HL-60/S4 (cell line): ENCODE measurements around the gene CMTR1.
"Not testable (repeated sequence)": the region's sequence is repeated elsewhere in the genome, so short reads cannot be mapped to it uniquely, and the experiment has no call there.

Experiments
- in situ Hi-C: fragments of 300-500 bp; cut with MboI; formaldehyde crosslinking; loops from 2 replicates; pipeline ENCODE4 v1.14.3; 2022; ENCODE audit warnings: low sequenced_read_pairs

Gene CMTR1

DNA sequence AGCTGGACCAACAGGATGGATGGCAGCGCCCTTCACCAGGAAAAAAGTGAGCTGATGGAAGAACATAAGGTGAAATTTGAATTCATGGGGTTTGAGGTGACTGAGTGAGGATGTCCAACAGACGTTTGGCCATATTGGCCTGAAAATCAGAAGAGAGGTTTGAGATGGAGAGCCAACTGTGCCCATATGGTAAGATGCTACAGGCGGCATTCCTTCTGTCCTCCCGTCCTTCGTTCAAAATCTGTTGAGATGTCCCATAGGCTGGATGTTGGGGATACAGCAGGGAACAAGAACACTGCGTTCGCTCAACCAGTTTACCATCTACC, 468 bp upstream of the CMTR1 start:
- in situ Hi-C loops = no loop called here

DNA sequence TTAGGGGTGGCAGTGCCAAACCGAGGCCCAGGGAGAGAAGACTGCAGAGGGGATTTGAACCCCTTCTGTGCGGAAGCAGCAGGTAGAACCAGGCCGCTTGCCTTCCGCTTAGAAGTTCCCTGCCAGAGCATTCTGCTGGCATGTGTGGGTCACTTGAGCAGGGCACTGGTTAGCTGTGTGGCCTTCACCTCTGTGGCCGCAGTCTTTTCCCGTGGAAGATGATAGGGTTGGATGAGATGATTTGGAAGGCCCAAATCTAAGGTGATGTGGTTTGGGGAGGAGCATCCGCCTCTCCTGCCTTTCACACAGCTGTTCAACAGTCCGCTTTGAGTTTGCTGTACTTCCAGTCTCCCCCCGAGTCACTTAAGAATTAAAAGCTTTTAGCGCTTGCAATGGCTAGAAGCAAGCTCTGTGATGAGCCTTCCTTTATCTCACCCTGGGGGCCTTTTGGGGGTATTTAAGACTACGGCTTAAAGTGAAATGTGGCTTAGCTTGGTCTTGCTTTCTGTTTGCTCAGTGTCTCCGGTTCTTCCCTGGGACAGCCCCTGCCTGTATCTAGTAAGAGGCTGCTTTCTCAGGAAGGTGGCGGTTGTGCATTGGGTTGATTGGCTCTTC, 743 bp downstream of the CMTR1 start:
- in situ Hi-C loops = no loop called here

DNA sequence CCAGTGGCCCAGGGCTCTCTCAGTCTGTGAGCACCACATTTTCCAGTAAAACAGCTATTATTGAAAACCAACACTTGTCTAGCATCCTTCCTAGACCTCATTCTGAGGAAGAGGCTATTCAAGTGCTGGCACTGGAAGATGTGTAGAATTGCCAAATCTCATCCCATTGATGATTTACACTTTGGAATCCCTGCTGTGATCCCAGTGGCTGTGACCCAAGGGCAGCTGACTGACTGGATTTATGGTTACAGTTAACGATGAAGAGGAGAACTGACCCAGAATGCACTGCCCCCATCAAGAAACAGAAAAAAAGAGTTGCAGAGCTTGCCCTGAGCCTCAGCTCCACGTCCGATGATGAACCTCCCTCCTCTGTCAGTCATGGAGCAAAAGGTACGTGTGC, 2.4 kb downstream of the CMTR1 start:
- in situ Hi-C loops = no loop called here

DNA sequence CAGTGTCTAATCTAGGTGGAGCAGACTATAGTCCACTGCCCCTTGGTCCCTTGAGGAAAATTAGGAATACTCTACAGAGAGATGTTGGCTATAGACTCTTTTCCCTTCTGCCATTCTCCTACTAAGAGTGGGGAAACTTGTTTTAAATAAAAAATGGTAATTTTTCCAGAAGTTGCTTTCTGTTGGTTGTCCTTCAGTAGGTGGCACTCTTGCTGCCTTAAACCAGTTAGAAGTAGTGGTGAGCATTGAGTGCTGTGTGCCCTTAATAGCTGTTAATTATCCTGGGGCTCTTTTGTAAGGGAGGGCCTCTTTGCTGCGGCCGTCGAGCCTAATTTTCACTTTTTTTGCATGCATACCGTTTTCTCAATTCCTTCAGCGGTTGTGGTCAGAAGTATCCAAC, 2.8 kb downstream of the CMTR1 start:
- in situ Hi-C loops = no loop called here

DNA sequence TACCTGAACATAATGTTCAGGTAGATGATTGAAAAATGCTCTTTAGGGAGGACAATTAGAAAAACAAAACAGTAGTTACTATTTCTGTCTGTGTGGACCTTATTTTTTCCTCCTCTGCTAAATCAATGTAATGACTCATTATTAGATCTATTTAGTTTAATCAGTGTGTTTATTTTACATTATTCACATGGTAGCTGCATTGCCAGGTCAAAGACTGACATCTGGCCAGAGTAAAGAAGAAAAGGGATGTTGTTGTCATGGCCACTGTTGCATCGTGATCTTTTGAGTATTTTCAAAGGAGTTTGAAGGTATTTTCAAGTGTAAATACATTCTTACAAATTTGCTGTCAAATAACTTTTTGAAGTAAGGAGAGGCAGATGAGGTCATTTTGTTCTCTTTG, 5.9 kb downstream of the CMTR1 start:
- in situ Hi-C loops = no loop called here

DNA sequence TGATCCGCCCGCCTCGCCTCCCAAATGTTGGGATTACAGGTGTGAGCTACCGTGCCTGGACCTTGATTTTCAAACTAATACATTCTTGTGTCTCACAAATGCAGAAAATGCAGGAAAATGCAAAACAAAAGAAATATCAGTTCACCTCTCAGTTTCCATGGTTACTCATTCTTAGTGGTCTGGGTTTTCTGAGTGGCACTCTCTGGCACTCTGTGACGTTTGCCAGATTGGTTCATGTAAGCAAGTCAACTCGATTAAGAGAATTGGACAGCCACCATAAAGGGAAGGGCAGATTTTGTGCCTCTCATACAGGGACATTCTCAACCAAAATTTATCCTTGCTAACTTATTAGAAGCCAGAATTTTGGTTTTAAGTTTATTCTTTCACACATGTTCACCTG, 8.6 kb downstream of the CMTR1 start:
- in situ Hi-C loops = no loop called here

DNA sequence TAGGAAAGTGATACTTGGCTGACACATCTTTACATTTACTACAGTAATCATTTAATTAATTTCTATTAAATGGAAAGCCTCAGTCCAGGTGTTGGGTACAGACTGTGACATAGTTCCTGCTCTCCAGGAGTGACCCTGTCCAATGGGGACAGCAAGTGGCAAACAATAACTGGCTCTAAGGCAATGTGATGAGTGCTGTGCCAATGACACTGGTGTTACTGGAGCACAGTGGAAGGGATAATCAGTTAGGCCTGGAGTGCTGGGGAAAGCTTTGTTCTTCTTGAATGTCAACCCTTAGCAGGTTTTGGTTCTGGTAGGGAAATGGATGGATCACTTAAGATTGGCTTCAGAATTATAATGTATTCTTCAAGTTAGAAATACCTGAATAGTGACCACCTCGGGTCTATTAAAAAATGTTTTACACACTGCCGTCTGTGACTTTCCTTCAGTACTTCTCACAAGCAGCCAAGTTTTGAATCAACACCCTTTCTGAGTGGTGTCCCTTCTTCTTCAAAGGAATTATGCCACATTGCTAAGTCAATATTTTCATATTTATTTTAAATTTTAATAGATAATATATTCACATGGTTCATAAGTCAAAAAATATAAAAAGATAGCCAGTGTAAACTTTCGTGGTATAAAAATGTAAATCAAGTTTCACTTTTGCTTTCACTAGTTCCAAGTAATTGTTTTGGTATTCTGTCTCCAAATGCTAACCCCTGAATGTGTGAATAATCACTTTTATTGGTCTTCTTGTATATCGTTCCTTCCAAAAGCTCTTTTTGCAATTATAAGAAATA, 9.6 kb downstream of the CMTR1 start:
- in situ Hi-C loops = no loop called here

DNA sequence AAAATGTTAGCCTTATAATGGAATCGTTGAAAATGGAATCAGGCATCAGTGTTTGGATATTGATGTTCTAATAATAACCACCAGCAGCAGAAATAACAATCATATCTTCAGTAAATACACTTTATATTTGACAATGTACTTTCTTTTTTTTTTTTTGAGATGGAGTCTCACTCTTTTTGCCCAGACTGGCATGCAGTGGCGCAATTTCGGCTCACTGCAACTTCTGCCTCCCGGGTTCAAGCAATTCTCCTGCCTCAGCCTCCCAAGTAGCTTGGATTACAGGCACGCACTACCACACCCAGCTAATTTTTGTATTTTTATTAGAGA, 10.2 kb downstream of the CMTR1 start:
- in situ Hi-C loops = not testable (repeated sequence)

DNA sequence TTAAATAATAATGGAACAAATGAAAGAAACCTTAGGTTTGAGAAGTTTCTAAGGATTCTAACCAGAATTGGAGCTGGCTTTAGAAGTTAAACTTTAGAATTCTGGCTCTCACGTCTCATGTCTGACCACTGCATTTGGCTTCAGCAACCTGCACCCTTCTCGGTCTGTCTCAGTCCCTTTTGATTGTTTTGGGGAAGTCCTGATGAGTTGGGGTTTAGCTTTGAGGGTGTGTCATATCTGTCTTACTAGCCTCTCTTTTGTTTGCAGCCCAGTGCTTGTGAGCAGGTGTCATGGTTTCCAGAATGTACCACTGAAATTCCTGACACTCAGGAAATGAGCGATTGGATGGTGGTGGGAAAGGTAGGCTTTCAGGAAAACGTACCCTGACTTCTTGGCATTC, 17.0 kb downstream of the CMTR1 start:
- in situ Hi-C loops = no loop called here

DNA sequence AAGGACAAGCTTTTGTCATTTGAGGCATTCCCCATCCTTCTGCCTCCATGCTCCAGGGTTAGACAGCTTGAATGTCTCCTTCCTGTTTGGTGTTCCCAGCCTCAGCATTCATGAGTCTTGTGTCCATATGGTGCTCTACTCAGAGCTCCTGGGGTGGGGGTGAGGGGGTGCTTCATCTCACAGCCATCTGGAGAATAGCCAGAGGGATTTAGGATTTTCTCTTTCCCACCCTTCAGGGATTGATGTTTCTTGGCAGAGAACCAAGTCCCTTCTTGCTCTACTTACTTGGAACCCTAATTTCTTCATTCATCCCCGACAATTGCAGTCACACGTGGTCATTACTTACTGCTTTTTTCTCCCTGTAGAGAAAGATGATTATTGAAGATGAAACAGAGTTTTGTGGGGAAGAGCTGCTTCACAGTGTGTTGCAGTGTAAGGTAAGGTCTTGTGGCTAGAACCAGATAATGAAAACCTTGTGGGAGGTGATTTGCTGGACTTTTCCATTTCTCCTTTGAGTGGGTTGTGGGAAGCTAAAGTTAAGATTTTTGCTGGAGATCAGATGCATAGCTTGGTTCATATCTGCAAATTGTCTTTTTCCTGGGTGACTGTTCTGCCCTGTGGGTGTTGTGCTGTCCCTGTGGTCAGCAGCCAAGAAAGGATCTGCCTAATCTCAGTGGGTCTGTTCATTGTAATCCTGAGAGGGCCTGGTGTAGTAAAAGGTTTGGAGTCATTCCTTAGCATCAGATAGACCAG, 18.6 kb downstream of the CMTR1 start:
- in situ Hi-C loops = no loop called here

DNA sequence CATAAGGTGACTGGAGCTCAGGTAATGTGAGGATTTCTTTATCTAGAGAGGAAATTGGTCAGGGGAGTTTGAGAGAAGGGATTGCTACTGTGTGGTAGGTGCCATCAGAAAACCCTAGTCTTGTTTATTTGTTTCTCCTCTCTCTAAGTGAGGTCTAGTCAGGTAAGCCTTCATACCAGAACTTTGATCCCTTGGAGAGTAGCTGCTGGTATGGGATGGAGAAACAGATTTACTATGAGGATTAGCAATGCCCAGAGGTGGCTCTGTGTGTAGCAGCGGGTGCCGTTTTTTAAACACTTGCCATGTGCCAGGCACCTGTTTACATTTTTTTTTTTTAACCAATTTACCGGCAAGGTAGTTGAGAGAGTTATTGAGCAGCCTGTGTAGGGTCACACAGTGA, 19.5 kb downstream of the CMTR1 start:
- in situ Hi-C loops = no loop called here

DNA sequence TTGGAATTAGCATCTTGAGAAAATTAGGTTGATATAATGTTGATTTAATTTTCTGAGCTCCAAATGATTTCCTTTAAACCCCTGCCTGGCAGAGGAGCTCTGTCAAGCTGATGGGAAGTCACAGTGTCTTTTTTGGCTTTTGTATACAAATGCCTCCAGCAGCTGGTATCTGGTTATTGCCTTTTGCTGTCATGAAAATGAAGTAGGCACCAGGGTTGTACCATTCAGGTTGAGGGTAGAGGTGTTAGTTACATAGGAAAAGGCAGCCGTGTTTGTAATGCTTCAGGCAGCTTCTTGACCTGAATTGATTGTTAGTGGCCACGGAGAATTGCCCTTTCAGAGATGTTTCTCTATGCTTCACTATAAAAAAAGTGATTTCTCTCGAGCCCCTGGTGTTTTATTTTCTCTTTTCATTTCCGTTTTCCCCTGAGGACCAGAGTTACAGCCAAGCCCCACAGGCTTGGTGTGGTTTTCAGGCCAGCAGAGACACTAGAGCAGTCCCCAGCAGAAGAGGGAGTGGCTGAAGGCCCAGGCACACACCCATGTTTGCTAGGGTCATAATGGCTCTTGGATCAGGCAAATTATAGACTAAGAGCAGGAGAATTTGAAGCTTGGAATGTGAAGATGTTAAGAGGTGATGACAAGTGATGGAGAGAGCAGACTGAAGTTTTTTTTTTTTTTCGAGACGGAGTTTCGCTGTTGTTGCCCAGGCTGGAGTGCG, 21.6 kb downstream of the CMTR1 start:
- in situ Hi-C loops = no loop called here

DNA sequence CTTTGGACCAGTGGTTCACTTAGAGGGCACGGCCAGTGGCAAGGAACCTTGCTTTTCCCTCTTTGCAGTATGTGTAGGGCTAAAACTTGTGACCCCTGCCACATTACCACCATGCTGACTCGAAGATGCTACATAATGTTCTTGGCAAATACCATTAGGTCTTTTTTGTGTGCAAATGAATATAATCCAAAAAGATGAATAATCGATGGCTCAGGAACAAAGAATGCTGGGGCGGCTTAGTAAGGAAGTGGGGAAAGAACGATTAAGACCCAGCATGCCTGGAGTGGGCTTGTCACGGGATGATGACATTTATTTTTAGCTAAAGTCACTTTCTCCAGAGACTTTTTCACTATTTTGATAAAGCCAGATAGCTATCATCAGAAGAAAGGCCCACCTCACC, 23.1 kb downstream of the CMTR1 start:
- in situ Hi-C loops = no loop called here

DNA sequence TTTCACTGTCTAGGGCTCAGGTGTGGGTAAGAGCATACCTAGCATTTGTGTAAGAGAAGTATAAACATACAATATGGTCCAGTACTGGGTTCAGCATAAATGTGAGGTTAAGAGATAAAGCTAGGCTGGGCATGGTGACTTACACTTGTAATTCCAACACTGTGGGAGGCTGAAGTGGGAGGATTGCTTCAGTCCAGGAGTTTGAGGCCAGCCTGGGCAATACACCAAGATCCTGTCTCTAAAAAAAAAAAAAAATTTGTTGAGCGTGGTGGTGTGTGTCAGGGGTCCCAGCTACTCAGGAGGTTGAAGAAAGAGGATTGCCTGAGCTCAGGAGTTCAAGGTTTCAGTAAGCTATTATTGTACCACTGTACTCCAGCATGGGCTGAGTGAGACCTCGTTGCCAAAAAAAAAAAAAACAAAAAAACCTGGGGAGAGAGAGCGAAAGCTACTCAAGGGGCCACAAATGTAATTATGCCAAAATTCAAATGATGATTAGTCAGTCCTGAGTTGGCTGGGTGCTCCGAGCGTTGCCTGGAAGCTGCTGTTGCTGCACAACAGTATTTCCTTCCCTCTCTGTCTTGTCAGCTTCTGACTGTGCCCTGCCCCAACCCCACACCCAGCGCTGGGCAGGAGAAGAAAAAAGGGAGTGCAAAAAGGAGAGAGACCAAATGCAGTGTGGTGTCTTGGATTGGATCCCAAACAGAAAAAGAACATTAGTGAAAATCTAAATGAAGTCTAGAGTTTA, 24.0 kb downstream of the CMTR1 start:
- in situ Hi-C loops = no loop called here

DNA sequence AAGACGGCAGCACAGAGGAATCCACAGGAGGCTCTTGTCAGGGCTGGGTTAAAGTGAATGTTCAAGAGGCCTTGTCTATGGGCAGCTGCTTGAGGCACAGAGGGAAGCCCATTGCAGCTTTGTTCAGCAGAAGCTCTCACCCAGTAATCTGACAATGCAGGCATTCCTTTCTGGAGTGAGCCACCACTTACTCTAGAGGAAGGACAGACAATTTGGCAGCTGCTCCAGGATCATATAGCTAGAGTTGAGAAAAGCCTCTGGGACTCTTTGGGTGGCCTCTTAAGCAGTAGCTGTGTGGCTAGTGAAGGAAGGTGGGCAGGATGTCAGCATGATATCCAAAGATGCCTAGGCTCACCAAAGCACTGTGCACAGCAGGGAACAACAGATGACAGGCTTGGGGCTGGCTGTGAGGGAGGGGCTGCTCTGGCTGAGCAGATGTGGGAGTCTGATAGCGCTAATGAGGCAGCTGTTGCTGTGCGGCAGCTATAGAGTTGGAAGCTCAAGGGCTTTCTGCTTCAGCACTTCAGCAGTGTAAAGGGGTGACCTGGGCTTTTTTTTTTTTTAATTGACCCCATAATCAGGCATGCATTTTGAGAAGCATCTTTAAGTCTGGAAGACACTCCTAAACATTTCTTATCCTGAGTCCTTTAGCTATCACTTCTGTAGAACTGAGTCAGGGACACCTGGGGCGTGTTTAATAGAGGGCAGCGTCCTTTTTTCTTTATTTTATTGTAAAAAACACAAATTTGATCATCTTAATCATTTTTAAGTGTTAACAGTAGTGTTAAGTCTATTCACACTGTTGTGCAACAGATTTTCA, 27.2 kb downstream of the CMTR1 start:
- in situ Hi-C loops = no loop called here

DNA sequence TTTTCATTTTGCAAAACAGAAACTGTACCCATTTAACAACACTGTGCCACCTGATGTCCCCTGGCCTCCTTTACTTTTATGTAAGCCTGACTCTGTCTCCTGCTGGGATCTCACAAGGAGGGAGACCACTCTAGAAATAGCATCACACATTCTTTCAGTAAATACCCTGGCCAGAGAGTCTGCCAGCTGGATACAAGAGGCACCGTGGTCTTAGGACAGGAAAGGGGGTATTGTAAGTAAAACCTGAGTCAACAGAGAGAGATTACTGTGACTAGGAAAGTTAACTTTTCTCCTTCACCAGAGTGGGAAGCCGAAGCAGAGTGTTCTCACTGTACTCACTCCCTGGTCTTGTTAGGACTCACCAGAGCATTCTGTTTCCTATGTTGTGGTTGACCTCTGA, 27.8 kb downstream of the CMTR1 start:
- in situ Hi-C loops = no loop called here

DNA sequence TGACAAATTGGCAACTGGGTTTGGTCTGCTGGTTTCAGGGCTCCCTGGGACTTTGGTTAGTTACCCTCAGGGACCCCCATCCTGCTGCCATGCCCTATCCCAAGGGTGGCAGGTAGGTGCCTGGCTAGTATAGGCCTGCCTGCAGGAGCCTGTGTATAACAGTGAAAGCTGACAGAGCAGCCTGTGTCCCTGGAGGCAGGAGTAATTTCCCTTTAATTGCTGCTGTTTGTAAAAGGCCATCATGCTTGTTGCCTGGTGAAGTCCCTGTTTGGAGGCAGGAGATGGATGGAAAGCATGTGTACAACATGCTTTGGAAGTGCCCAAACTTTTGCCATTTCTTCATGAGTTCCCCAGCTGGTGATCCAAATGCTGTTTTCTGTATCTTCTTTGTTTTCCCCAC, 30.1 kb downstream of the CMTR1 start:
- in situ Hi-C loops = no loop called here

DNA sequence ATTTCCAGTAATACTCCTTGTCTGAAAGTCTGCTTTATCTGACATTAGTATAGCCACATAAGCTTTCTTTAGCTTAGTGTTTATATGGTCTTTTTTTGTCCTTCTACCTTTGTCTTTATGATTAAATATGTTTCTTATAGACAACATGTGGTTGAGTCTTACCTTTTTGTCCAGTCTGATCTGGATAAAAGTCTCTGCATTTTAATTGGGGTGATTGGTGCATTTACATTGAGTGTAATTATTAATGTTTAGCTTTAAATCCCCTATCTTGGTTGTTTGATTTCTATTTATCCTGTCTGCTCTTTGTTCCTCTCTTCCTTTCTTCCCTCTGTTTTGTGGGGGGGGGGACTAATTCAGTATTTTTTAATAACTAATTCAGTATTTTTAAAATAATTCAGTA, 34.7 kb downstream of the CMTR1 start:
- in situ Hi-C loops = no loop called here

DNA sequence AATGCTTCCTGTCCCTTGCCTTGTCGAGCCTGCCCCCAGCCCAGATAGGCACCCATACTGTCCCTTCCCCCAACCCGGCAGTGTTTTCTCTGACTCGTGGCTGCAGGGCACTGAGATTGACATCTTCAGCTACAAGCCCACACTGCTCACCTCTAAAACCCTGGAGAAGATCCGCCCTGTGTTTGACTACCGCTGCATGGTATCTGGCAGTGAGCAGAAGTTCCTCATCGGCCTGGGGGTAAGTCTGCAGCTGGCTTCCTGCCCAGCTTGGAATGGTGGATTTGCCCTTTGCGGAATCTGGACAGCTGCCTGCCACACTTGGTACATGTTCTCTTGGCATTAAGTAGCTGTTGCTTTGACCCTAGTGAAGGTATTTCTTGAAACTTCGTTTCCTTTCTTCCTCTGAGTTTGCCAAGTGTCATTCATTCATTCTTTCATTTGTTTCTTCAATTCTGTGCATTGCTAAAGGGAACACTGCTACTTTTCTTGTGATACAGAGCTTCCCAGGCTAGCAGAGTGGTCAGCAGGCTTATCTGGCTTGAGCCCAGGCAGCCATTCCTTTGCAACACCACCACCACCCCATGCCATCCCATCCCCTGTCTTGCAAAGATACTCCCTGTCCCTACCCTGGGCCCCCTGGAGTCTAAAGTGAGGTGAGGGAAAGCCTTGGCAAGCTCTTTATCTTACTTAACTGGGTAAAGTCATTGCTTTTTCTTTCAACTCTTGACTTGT, 40.5 kb downstream of the CMTR1 start:
- in situ Hi-C loops = no loop called here

DNA sequence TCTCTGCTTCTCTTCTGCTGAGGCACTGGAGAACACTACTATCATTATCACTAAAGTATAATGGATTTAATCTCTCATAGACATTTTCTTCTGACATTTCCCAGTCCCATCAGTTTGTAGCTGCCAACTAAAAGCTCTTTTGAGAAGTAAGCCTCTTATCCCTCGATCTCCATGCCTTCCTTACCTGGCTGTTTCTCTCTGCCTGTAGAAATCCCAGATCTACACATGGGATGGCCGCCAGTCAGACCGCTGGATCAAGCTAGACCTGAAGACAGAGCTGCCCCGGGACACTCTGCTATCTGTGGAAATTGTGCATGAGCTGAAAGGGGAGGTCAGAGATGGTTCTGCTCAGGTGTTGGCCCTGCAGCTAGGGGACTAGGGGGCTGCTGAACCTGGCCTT, 41.3 kb downstream of the CMTR1 start:
- in situ Hi-C loops = no loop called here
